Neural progenitor cell (in vitro differentiated cells): ENCODE results near the gene PIGV.

ENCODE experiments used
- CTCF ChIP-seq: fragments of 200-600 bp; sonication (generic); IDR thresholded peaks from 2 replicates; pipeline ENCODE4 v1.5.1; 2017; ENCODE audit warnings: antibody characterized with exemption, mild to moderate bottlenecking
- EZH2 ChIP-seq: fragments of 200-600 bp; sonication (generic); IDR thresholded peaks from 2 replicates; pipeline ENCODE4 v1.6.1; 2017; ENCODE audit warnings: antibody characterized with exemption, mild to moderate bottlenecking, moderate library complexity
- EZH2phosphoT487 ChIP-seq: fragments of 200-600 bp; sonication (generic); IDR thresholded peaks from 2 replicates; pipeline ENCODE4 v1.6.1; 2017; ENCODE audit warnings: antibody characterized with exemption

DNA sequence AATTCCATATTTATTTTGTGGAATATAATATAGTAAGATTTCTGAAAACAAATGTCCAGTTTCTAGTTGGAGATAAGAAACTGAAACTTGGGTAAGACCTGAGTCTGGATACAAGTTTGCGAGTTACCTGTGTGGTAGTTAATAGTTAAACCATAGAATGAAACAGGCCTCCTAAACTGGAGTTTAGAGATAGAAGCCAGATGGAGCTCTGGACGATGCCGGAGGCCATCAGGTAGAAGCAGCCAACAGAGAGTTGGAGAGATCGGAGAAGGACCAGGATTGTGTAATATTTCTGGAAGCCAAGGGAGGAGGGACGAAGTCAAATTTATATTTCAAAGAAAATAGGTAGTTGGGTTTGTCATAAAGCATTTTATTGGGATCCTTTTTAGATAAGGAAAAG is 46.8 kb upstream of the PIGV start:
- TF ChIP-seq CTCF (no peak), EZH2phosphoT487 (no peak), EZH2 (no peak)
